Suprapubic skin (tissue), 4 donors: Measurements from ENCODE around the gene UVSSA.

Experiments used
- CTCF ChIP-seq, 2 donors: fragments of 200-600 bp in 1 of 2; fragments of 450-650 bp in 1 of 2; sonication (generic) in 1 of 2; IDR thresholded peaks; one replicate each; pipeline ENCODE4 v1.5.1; 2016 to 2019; ENCODE audit warnings: antibody characterized with exemption in 2 of 2, mild to moderate bottlenecking in 1 of 2, moderate library complexity in 1 of 2
- POLR2A ChIP-seq, 2 donors: fragments of 450-650 bp; IDR thresholded peaks; one replicate each; pipeline ENCODE4 v1.6.1; 2017; ENCODE audit warnings: antibody characterized with exemption in 2 of 2, mild to moderate bottlenecking in 2 of 2, moderate library complexity in 2 of 2
- POLR2AphosphoS5 ChIP-seq, 3 donors: sonication (generic); formaldehyde crosslinking; IDR thresholded peaks; one replicate each; pipeline ENCODE4 v1.6.1; 2017; ENCODE audit warnings: antibody characterized with exemption in 3 of 3

DNA sequence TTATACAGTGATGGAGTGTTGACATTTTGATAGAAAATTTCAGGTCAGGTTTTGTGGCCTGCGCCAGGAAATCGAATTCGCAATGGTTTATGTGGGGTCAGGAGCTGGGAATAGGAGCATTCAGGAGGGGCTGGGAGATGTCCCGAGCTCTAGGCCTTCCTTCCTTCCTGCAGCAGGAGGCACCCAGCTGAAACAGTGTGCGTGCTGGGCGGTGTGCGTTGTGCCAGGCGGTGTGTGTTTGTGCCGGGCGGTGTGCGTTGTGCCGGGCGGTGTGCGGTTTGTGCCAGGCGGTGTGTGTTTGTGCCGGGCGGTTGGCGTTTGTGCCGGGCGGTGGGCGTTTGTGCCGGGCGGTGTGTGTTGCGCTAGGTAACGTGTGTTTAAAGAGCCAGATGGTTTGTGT, 1.7 kb downstream of the UVSSA start:
- no peak for TF ChIP-seq CTCF (IDR thresholded peaks at IDR 0.05)
- no peak for TF ChIP-seq POLR2A (IDR thresholded peaks at IDR 0.05)
- TF ChIP-seq POLR2AphosphoS5 (IDR thresholded peaks at IDR 0.05): no peak
